ENCODE measurements around the gene WNT3A.

WNT3A gene

GRCh38 chr1:228058172-228058948 lies 51.6 kb downstream of the WNT3A start:
- no peak for DNase-seq

DNA sequence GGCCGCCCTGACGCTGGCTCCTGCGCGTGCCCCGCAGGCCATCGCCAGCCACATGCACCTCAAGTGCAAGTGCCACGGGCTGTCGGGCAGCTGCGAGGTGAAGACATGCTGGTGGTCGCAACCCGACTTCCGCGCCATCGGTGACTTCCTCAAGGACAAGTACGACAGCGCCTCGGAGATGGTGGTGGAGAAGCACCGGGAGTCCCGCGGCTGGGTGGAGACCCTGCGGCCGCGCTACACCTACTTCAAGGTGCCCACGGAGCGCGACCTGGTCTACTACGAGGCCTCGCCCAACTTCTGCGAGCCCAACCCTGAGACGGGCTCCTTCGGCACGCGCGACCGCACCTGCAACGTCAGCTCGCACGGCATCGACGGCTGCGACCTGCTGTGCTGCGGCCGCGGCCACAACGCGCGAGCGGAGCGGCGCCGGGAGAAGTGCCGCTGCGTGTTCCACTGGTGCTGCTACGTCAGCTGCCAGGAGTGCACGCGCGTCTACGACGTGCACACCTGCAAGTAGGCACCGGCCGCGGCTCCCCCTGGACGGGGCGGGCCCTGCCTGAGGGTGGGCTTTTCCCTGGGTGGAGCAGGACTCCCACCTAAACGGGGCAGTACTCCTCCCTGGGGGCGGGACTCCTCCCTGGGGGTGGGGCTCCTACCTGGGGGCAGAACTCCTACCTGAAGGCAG lies 52.3 kb downstream of the WNT3A start:
- no peak for DNase-seq

DNA sequence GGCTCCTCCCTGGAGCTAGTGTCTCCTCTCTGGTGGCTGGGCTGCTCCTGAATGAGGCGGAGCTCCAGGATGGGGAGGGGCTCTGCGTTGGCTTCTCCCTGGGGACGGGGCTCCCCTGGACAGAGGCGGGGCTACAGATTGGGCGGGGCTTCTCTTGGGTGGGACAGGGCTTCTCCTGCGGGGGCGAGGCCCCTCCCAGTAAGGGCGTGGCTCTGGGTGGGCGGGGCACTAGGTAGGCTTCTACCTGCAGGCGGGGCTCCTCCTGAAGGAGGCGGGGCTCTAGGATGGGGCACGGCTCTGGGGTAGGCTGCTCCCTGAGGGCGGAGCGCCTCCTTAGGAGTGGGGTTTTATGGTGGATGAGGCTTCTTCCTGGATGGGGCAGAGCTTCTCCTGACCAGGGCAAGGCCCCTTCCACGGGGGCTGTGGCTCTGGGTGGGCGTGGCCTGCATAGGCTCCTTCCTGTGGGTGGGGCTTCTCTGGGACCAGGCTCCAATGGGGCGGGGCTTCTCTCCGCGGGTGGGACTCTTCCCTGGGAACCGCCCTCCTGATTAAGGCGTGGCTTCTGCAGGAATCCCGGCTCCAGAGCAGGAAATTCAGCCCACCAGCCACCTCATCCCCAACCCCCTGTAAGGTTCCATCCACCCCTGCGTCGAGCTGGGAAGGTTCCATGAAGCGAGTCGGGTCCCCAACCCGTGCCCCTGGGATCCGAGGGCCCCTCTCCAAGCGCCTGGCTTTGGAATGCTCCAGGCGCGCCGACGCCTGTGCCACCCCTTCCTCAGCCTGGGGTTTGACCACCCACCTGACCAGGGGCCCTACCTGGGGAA lies 53.0 kb downstream of the WNT3A start:
- DNase-seq = no peak

DNA sequence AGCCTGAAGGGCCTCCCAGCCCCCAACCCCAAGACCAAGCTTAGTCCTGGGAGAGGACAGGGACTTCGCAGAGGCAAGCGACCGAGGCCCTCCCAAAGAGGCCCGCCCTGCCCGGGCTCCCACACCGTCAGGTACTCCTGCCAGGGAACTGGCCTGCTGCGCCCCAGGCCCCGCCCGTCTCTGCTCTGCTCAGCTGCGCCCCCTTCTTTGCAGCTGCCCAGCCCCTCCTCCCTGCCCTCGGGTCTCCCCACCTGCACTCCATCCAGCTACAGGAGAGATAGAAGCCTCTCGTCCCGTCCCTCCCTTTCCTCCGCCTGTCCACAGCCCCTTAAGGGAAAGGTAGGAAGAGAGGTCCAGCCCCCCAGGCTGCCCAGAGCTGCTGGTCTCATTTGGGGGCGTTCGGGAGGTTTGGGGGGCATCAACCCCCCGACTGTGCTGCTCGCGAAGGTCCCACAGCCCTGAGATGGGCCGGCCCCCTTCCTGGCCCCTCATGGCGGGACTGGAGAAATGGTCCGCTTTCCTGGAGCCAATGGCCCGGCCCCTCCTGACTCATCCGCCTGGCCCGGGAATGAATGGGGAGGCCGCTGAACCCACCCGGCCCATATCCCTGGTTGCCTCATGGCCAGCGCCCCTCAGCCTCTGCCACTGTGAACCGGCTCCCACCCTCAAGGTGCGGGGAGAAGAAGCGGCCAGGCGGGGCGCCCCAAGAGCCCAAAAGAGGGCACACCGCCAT lies 53.8 kb downstream of the WNT3A start:
- DNase-seq = no peak

- no peak for DNase-seq
Measured at GRCh38 chr1:228061411-228062084, 54.8 kb downstream of the WNT3A start.

GRCh38 chr1:228062085-228062791 lies 55.4 kb downstream of the WNT3A start:
- no peak for DNase-seq

DNA sequence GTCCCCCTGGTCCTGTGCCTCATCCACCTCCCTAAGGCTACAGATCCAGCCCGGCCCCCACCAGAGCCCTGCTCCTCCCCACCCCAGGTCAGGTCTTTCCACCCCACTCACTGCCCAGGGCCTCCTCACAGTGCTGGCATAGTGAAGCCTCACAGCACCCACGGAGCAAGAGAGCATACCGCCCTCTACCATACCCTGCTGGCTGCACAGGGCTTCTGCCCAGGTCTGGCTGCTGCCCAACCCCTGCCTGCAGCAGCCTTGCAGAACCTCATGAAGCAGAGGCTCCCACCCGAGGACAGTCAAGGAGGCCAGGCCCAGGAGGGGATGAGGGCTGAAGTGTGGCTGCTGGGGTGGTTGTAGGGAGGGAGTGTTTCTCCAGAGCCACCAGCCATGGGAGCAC lies 56.0 kb downstream of the WNT3A start:
- DNase-seq = no peak

- no peak for DNase-seq
Measured at GRCh38 chr1:228063251-228064191, 56.7 kb downstream of the WNT3A start.

GRCh38 chr1:228064296-228064695 lies 57.5 kb downstream of the WNT3A start:
- no peak for DNase-seq

DNA sequence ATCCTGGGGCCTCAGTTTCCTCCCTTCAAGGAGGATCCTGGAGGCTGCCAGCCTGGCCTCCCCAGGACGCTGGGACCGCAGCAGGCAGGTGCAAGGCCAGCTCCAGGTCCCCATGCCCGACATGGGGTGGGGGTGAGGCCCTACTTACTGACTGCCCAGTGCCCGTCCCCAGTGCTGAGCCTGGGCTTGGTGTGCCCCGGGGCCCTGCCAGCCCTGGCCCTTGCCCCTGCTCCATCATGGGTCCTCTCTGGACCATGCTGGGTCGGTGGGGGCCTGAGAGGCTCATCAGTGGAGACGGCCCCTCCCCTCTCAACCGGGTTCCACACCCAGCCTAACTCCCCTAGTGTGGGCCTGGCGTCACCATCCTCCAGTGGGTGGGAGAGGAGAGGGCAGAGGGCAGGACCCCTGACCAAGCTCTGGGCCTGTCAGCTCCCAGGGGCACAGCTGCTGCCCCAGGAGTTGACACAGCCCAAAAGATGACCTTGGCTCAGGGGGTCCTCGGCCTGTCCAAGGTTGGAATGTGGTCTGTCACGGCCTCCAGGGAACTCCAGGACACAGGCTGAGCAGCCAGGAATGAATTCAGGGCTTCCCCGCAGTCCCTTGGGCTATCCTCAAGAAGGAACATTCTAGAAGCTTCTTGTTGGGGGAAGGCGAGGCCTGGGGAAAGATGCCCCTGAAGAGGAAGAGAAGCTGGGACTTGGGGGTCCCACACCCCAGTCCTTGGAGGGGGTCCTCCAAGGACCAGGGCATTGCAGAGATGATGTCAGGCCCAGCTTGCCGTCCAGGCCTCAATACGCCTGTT lies 58.1 kb downstream of the WNT3A start:
- no peak for DNase-seq

DNA sequence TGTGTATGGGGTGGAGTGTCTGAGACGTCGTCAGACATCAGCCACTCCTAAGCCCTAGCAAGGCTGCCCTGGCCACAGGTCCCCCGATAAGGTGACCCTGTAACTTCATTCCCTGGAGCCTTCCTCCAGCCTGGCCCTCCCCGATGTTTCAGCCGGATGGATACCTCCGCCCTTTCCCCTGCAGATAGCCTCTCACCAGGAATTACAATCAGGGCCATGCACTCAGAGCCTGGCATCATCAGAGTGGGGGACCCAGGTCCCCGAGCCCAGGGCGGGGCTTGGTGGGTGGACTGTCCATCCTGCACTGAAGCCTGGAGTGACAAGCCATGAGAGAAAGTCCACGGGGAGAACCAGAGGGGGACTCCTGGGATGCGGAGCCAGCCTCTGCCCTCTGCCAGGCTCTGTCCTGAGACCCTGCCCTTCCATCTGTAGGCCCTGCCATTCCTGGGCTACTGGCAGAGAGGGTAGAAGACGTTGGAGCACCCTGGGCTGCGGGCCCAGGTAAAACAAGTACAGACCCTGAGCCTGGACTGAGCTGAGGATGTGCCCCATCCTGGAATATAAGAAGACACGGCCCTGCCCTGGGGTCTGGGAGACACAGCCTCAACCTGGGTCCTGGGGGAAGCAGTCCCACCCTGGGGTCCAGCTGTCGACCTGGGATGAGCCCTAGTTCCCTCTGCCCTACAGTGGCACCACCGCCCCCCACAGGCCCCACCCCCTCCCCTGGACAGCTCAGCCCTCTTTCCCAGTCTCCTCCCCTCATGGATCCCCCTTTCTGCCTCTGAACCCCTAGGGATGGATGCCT lies 58.9 kb downstream of the WNT3A start:
- DNase-seq = no peak

- DNase-seq = no peak
Measured at GRCh38 chr1:228066416-228066815, 59.6 kb downstream of the WNT3A start.

DNA sequence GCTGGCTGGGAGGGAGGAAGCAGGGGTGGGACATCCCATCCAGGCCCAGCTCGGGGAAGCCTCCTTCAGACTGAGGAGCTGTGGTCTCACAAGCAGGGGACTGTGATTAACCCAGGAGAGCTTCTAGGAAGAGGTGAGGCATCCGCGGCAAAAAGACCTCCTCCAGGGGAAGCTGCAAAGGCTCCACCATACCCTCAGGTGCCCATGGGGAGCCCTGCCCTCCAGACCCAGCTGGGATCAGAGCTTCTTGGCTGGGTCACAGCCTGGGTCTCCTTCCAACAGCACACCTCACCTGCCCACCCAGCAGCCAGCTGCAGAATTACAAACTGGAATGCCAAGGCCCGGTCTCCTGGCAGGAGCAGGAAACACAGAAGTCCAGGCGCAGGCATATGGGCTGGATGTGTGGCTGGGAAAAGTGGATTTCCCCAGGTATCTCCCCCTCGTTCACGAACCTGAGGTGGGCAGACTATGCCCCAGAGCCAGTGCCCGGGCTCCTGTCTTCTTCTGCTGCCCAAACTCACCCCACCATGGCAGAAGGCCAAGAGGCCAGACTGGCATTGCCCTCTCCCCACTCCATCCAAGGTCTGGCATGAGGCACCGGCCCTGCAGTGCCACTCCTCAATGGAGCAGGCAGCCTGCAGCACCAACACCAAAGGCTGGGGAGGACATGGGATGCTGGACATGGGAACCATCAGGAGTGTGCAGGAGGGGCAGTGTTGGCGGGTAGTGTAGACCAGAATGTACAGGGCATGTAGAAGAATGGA lies 60.3 kb downstream of the WNT3A start:
- no peak for DNase-seq

GRCh38 chr1:228068359-228068758 lies 61.6 kb downstream of the WNT3A start:
- no peak for DNase-seq

GRCh38 chr1:228070173-228070572 lies 63.4 kb downstream of the WNT3A start:
- no peak for DNase-seq

DNA sequence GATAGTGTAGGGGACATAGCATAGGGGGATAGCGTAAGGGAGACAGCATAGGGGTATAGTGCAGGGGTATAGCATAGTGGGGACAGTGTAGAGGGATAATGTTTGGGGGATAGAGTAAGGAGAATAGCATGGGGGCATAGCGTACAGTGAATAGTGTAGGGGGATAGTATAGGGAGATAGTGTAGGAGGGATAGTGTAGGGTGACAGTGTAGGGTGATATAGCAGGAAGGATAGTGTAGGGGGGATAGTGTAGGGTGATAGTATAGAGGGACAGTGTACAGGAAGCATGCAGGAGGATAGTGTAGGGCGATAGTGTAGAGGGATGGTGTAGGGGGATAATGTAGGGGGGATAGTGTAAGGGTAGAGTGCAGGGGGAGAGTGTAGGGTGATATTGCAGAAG lies 64.1 kb downstream of the WNT3A start:
- DNase-seq = no peak

GRCh38 chr1:228071839-228072657 lies 65.2 kb downstream of the WNT3A start:
- DNase-seq = no peak

Data from kidney glomerular epithelial cell (primary cell).